Measurements from ENCODE around the gene TMEM132C. TPM values are rescaled to one million over a fixed set of nuclear protein-coding genes. Genes with fewer than 3 reads are reported as not detected.

Gene TMEM132C
- total RNA-seq, 1 donor from 2014 or later, result 61.8 TPM

DNA sequence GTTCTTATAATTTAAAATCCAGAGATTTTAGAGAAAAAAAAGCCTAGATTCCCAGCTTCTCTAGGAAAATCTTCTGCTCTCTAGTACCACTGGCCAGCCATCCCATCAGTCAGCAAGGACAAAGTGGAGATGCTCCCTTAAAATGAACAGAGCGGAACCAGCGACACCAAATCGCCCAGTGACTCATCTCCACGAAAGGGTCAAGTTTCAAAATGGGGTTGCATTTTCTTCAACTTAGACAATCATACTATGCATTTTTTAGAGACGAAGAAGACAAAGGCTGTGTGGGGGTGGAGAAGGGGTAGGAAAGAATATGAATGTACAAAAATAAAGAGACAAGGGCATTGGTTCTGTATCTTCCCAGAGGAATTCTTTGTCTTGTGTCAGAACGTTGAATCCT is 344.8 kb downstream of the TMEM132C start:
- no peak overlapping the region for H3K27ac Mint-ChIP-seq
- no peaks in the 10 kb centered on the region for H3K9me3 Mint-ChIP-seq
- peaks cover 13% of the 10 kb centered on the region for H3K4me1 Mint-ChIP-seq (ENCODE audit: unreplicated experiment)

DNA sequence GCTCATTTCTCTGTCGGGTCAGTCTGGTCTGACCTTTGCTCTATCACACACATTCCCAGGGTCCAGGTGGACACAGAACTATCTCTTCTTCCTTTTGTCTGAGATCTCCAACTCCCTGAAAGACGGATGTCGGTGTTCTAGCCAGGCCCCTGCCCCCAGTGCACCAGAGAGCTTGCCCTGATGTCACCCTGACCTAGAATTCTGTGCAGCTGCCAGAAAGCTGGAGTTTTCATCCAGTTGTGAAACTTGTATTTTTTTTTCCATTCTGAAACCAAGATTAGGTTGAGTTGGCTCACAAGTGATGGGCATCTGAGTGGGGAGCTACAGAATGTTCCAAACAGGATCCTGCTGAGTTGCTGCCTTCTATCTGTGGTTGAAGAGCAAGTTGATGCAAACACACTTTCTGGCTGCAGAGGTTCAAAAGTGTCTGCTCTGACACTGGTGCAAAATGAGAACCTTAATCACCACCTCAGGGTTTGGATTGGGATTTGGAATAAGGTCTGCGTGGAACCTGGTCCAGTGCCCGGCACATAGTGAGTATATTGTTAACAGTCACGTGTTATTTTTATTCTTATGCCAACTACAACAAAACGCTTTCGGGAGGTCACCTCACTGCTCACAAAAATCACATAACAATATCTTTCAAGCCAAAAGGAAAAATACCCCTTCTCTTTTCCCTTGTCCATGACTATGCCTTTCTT is 345.3 kb downstream of the TMEM132C start:
- peaks cover 7% of the 10 kb centered on the region for H3K4me1 Mint-ChIP-seq (ENCODE audit: unreplicated experiment)
- TF ChIP-seq, protein P1, sequence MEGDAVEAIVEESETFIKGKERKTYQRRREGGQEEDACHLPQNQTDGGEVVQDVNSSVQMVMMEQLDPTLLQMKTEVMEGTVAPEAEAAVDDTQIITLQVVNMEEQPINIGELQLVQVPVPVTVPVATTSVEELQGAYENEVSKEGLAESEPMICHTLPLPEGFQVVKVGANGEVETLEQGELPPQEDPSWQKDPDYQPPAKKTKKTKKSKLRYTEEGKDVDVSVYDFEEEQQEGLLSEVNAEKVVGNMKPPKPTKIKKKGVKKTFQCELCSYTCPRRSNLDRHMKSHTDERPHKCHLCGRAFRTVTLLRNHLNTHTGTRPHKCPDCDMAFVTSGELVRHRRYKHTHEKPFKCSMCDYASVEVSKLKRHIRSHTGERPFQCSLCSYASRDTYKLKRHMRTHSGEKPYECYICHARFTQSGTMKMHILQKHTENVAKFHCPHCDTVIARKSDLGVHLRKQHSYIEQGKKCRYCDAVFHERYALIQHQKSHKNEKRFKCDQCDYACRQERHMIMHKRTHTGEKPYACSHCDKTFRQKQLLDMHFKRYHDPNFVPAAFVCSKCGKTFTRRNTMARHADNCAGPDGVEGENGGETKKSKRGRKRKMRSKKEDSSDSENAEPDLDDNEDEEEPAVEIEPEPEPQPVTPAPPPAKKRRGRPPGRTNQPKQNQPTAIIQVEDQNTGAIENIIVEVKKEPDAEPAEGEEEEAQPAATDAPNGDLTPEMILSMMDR (conservative IDR thresholded peaks at IDR 0.05), result no peak
- no peaks in the 10 kb centered on the region for H3K9me3 Mint-ChIP-seq
- DNase-seq (ENCODE audit: extremely low spot score, unreplicated experiment), result no peak
- no peak overlapping the region for H3K27ac Mint-ChIP-seq
- H3K27me3 Mint-ChIP-seq, result peaks cover 12% of the 10 kb centered on the region
- peaks cover 4% of the 10 kb centered on the region for H3K36me3 Mint-ChIP-seq
- H3K4me3 Mint-ChIP-seq, result no peak overlapping the region

More for the DNA sequence above, 344.8 kb downstream of the TMEM132C start:
- Mint-ChIP-seq H3K36me3 (peaks cover 4% of the 10 kb centered on the region), H3K27me3 (peaks cover 12% of the 10 kb centered on the region), H3K4me3 (no peak overlapping the region)
- TF ChIP-seq, protein P1 (conservative IDR thresholded peaks at IDR 0.05), result no peak
- no peak for DNase-seq (ENCODE audit: extremely low spot score, unreplicated experiment)

DNA sequence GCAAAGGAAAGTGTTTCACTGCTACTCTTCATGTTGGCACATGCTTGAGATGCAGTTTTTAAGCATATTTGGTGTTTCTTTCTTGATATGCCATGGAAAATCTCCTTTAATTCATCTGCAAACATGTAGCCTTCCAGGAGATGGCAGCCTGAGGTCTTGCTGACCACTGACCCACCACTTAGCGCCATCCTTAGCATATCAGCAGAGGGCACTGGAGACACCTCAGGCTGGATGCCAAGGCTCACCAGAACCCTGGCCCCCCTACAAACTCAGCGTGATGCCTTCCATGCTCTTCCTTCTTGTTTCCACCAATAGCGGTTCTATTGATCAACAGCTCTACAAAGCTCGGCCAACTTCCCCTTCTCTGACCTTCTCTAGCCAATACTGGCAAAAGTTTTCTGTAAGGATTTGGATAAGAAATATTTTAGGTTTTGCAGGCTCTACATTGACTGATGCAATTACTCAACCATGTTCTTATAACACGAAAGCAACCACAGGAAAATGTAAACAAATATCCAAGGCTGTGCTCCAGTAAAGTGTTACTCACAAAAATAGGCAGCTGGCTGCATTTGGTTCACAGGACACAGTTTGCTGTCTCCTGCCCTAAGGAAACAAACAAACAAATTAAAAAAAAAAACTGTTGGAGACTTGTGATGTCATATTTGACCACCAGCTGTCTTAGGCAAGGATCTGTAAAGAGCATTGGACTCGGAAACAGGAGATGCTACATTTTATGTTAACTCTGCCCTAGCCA is 347.0 kb downstream of the TMEM132C start:
- TF ChIP-seq, protein P1 (conservative IDR thresholded peaks at IDR 0.05), result peak; percentile 17
- peaks cover 12% of the 10 kb centered on the region for H3K27me3 Mint-ChIP-seq
- peaks cover 4% of the 10 kb centered on the region for H3K4me1 Mint-ChIP-seq (ENCODE audit: unreplicated experiment)
- no peaks in the 10 kb centered on the region for H3K9me3 Mint-ChIP-seq
- no peak overlapping the region for H3K4me3 Mint-ChIP-seq
- no peak overlapping the region for H3K27ac Mint-ChIP-seq
- no peak for DNase-seq (ENCODE audit: extremely low spot score, unreplicated experiment)
- peaks cover 4% of the 10 kb centered on the region for H3K36me3 Mint-ChIP-seq

DNA sequence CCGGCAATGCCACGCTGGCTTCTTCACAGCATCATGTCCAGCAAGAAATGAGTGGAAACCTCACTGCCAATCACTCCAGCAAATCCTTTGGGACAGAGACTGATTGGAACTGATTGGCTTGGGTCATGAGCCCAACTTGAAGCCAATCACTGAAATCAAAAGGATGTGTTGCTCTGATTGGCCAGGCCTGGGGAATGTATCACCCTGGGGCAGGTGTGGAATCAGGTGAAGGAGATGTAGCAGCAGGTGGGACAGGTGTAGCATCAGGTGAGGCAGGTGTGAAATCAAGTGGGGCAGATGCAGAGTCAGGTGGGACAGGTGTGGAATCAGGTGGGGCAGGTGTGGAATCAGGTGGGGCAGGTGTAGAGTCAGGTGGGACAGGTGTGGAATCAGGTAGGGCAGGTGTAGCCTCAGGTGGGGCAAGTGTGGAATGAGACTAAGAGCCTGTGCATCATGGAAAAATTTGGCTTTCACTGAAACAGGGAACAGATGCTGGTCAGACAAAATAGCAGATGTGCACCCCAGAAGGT is 350.4 kb downstream of the TMEM132C start:
- TF ChIP-seq, protein P1 (conservative IDR thresholded peaks at IDR 0.05), result no peak
- Mint-ChIP-seq H3K4me3 (no peak overlapping the region), H3K36me3 (peaks cover 4% of the 10 kb centered on the region), H3K27me3 (peaks cover 6% of the 10 kb centered on the region), H3K9me3 (no peaks in the 10 kb centered on the region), H3K27ac (peak overlapping the region; percentile 41), H3K4me1 (ENCODE audit: unreplicated experiment) (no peaks in the 10 kb centered on the region)
- no peak for DNase-seq (ENCODE audit: extremely low spot score, unreplicated experiment)

DNA sequence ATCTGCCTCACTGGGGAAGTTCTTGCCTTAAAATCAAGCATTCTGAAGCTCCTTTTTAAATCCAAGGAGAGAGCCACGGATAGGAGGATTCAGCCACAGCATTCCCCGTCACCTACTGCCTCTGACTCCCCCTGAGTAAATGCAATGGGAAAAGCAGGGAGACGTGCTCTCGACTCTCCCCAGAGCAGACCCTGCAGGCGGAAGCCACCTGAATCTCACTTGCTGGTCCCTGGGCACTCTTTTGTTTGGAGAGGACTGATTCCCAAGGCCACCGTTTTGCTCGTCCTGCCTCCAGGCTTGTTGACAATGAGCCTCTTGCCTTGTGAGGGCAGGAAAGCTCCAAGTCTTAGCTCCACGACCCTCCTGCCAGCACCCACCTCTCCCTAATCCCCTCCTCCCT is 352.3 kb downstream of the TMEM132C start:
- no peak for DNase-seq (ENCODE audit: extremely low spot score, unreplicated experiment)
- TF ChIP-seq, protein P1 (conservative IDR thresholded peaks at IDR 0.05), result no peak
- Mint-ChIP-seq H3K9me3 (no peaks in the 10 kb centered on the region), H3K27me3 (no peaks in the 10 kb centered on the region), H3K27ac (no peak overlapping the region), H3K4me3 (no peak overlapping the region), H3K36me3 (peaks cover 4% of the 10 kb centered on the region), H3K4me1 (ENCODE audit: unreplicated experiment) (no peaks in the 10 kb centered on the region)

All from type B pancreatic cell (in vitro differentiated cells).